Activated CD8-positive, alpha-beta memory T cell treated with anti-CD3 and anti-CD28 coated beads, Interleukin-2, amount 50 U/mL, for 1 hour (primary cell): Measurements from ENCODE around the gene XRRA1.
"Not testable (repeated sequence)": the region's sequence is repeated elsewhere in the genome, so short reads cannot be mapped to it uniquely, and the experiment has no call there.

Experiments
- DNase-seq: peaks from one replicate; pipeline ENCODE4 v3.0.0-alpha.2; 2020; ENCODE audit errors: extremely low read depth

The XRRA1 gene

DNA sequence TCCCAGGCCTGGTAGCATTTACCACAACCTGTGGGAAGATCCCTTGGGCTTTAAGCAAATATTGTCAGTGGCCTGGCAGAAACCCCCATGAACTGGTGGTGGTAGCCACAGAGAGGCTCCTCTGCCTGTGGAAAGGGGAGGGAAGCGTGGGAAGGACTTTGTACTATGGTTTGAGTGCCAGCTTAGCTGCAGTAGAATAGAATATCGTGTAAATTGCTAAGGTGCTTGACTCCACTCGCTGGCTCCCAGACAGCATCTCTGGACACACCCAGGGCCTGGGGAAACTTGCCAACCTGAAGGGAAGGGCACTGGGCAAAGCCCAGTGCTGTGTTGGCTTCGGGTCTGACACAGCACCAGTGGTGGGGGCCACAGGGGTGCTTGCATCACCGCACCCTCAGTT, 52.6 kb downstream of the XRRA1 start:
- no peak for DNase-seq

DNA sequence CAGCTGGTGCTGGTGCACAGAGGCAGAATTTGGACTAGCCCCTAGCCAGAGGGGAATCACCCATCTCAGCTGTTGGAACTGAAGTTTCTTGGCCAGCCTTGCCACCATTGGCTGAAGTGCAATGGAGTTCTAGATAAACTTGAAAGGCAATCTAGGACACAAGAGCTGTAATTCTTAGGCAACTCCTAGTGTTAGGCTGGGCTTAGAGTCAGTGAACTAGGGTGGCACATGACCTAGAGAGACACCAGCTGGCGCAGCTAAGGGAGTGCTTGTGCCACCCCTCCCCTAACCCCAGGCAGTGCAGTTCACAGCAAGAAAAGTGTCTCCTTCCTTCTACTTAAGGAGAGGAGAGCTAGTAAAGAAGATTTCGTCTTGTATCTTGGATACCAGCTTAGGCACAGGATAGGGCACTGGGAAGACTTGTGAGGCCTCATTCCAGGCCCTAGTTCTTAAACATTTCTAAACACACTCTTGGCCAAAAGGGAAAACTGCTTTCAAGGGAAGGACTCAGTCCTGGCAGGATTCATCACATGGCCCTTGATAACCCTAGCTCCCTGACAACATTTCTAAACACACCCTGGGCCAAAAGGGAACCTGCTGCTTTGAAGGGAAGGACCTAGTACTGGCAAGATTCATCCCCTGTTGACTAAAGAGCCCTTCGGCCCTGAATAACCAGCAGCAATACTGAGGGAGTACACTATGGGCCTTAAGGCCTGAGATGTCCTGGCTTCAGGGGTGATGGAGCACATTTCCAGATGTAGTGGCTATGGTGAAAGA, 53.4 kb downstream of the XRRA1 start:
- no peak for DNase-seq

DNA sequence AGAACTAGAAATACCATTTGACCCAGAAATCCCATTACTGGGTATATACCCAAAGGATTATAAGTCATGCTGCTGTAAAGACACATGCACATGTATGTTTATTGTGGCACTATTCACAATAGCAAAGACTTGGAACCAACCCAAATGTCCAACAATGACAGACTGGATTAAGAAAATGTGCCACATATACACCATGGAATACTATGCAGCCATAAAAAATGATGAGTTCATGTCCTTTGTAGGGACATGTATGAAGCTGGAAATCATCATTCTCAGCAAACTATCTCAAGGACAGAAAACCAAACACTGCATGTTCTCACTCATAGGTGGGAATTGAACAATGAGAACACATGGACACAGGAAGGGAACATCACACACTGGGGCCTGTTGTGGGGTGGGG, 55.9 kb downstream of the XRRA1 start:
- not testable (repeated sequence) for DNase-seq

DNA sequence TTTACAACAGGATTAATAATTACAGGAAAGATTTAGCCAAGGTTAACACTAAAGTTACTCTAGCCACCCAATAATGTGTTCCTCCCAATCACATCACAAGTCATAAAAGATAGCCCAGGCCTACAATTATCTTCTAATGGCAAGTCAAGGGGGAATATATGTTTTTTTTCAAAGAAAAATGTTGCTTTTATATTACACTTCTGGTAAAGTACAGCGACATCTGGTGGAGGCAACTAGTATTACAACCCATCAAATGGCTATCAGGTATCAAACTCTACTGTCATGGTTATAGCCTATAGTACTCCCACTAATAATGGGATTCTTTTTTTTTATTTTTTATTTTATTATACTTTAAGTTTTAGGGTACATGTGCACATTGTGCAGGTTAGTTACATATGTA, 71.8 kb downstream of the XRRA1 start:
- DNase-seq: no peak

DNA sequence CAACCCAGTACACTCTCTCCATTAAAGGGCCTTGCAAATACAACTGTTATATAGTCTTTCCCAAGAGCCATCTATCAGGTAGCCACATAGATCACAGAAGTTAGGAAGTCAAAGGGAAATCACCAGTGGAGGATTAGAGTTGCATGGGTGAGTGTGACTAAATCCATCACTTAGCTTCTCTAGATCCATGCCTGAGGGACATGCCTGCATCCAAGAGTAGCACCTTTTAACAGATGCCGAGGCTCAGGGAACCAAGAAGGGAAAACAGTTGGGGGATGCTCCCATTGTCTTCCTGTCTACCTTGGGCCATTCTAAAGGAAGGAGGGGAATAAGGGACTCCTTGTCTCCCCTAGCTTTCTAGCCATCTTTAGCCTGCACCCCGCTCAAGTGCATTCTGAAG, 77.9 kb downstream of the XRRA1 start:
- no peak for DNase-seq

DNA sequence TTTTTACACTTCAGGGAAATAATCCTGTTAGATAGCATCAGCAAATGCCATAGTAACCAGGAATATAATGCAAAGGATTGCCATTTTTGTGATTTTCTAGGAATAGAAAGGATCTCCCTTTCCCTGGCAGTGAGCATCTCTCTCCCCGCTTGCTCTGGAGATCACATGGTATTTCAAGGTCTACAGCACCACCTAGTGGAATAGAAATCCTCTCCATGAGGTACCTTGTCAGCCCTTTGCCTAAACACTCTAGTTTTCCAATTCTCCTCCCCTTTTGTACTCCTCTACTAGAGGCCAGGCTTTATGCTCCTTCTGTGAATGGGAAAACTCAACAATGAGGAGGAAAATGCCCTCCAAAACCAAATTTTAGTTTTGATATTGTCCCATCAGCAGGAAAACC, 78.4 kb downstream of the XRRA1 start:
- no peak for DNase-seq

DNA sequence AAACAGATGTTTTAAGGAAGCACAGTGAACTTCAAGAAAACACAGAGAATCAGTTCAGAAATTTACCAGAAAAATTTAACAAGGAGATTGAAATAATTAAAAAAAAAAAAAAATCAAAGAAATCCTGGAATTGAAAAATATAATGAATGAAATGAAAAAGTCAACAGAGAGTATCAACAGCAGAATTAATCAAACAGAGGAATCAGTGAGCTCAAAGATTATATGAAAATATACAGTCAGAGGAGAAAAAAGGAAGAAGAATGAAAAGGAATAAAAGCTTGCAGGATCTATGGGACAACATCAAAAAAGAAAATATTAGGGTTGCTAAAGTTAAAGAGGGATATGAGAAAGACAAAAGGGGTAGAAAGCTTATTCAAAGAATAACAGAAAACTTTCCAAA, 82.3 kb downstream of the XRRA1 start:
- no peak for DNase-seq

DNA sequence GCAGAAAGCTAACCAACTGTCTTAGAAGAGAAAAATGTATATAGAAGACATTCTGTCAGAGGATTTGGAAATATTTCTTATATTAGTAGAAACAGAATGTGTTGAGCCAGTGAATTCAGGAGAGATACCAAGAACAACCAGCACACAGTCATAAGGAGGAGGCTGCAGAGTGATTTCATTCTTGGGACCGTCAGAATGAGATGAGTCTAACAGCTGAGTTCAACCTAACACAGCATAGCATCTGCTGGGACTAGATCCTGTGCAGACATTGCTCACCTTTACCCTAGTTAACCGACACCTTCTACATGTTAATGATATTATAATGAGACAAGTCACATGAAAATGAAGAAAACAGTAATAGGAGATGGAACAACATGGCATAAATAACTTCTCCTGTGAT, 85.5 kb downstream of the XRRA1 start:
- no peak for DNase-seq

DNA sequence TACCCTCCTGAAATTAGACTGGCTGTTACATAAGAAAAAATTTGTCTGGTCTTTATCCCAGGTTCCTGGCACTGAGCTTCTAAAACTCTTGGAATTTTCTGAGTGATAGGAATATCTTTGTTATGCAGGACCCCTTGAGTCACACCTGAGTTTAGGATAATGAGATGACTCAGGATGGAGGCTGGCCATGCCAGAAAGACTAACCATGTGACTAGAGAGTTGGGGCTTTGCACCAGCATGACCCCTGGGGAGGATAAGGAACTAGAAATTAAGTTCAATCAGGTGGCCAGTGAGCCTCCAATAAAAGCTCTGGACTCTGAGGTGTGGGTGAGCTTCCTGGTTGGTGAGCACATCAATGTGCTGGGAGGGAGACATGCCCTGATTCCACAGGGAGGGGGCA, 88.1 kb downstream of the XRRA1 start:
- DNase-seq: no peak

DNA sequence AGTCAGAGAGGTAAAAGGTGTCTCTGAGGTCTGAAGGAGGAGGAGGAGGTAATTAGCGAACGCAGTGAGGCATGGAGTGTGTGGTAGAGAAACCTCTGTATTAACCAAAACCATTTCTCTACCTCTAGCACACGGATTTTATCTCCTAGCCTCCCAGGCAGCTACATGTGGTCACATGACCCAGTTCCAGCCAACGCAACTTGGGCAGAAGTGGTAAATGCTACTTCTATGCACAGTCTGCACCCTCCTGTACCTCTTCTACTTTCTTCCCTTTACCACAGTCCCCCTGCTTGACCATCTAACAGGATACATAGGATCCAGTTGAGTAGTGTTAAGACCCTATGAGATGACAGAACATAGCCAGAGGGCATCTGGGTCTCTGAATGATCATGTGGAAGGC, 95.7 kb downstream of the XRRA1 start:
- DNase-seq: no peak

DNA sequence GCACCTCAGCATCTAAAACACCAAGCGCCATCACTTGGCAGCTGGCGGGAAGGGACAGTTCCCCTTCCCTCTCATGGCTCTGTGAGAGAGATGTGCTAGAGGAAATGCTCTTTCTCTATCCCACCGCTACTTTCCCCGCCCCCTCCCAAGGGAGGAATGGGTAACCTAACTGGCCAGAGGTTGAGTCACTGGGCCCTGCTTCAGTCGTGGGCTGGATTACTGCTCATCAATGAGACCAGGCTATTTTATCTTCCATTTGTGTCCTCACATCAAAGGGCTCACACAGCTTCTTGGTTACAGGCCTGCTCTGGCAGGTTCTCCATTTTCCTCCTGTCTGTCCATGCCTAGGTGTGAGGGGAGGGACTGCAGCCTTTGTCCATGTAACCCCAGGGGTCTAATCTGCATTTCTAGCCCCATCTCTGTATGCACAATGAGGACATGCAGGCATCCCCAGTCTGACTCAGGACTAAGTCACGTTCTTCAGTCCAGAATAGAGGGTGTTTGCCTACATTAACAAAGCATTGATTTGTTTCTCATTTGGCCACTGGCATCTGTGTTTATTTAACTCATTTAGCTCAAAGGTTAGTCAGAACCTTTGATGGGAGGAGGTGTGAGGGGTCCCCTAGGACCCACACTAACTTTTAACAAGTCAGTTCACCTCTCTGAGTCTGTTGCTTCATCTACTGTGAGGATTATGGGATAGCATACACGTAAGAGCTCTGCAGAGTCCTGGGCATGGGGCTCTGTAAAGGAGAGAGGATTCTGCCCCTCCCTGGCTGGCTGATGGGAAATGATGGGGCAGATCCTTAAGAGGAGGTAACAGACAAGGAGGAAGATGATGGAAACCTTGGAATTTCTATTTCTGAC, 99.1 kb downstream of the XRRA1 start:
- DNase-seq: no peak

DNA sequence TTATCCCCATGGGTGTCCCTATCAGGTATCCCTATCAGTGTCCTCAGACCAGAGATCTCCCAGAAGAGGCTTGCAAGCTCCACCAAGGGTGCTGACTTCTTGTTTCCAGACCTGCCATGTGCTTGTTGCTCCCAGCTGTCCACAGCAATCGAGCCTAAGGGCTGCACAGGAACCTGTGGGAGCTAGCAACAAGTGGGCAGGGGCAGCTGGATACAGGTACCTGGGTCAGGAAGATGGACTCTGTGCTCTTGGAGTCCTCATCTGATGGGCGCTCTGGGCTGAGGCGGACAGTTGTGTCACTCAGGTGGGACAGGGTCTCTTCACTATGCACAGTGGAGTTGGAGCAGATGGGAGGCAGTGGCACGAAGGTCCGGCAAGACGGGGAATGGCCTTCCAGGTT, 101.0 kb downstream of the XRRA1 start:
- DNase-seq: no peak

DNA sequence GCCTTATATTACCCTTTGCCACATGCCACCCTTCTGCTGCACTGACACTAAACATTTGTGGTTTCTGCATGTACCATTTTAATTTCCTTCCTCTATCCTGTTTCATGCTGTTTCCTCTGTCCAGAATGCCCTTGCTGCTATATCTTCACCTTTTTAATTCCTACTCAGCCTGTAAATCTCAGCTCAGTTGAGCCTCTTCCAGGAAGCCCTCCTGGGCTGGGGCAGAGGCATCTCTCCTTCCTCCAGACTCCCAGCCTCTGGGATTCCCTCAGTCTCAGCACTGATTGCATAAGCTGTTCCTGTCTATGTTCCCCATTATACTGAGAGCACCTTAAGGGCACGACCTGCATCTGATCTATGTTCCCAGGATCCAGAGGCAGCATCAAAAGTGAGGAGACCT, 101.5 kb downstream of the XRRA1 start:
- DNase-seq: no peak

DNA sequence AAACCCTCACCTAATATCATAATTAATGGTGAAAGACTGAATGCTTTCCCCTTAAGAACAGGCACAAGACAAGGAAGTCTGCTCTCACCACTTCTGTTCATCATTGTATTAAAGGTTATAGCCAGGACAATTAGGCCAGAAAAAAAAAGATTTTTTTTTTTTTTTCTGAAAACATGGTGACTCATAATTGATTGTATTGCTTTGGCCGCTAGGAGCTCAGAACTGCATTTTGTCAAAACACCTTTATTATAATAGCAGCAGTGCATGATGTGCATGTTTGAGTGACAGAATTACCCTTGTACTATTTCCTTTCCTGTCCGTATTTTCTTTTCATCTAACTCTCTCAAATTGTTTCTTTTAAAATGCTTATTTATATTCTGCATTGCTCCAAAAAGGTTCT, 102.1 kb downstream of the XRRA1 start:
- DNase-seq: no peak

DNA sequence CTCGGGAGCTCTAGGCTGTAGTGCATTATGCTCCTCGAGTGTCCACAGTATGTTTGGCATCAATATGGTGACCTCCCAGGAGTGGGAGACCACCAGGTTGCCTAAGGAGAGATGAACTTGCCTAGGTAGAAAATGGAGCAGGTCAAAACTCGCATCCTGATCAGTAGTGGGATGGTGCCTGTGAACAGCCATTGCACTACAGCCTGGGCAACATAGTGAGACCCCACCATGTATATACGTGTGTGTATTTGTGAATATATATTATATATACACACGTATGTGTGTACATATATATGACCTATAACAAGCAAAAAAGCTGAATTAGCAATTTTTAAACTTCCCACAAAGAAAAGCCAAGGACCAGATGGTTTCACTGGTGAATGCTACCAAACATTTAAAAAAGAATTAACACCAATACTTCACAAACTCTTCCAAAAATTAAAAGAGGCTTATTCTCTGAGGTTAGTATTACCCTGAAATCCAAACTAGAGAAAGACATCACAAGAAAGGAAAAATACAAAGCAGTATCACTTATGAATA, 102.8 kb downstream of the XRRA1 start:
- no peak for DNase-seq

DNA sequence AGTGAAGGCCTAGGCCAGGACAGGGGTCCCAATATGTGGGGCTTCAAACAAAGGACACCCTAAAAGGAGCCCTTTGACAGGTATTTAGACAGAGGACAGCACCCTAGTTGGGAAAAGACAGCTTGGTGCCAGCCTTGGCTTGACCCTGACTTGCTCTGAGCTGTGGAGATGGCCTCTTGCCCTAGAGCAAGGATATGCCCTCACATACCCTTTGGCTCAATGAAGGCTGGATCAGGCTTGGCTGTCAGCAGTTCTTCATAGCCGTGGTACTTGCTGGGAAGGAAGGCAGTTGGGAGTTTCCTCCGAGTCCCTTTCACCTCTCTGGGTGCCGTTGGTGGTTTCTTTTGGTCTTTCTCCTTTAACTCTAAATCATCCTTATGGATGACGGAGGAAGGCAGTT, 104.0 kb downstream of the XRRA1 start:
- no peak for DNase-seq

DNA sequence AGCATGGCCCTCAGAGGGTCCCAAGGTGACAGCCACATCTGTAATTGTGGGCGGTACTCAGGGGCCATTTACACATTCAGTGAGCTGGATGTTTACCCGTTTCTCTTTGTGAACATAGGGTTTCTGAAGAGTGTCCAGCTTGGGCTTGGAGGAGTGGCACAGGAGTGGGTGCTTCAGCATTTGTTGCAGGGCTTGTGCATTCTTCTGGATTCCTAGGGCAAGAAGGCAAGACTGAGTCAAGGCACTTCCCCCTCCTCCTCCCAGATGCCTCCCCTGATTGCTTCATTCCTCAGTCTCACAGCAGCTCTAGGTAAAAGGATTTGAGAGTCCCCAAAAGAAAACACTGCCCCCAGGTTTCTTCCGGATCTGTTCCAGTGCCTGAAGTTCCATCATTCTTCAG, 104.8 kb downstream of the XRRA1 start:
- no peak for DNase-seq

DNA sequence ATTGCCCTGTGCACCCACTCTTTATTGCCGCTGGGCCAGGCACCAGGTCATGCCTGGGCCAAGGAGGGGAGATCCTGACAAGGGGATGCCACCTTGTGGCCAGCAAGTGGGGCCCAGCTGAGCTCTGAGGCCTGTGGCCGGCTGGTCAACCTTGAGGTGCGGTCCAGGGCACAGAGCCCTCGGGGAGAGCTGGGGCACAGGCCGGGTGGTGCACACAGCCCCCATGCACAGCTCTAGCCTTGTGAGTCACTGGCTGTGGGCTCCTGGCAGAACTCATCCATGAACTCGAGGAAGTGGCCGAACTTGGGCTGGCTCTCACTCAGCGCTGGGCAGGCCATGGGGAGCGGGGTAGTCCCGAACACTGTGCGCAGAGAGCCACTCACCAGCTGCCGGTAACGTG, 105.9 kb downstream of the XRRA1 start:
- no peak for DNase-seq

DNA sequence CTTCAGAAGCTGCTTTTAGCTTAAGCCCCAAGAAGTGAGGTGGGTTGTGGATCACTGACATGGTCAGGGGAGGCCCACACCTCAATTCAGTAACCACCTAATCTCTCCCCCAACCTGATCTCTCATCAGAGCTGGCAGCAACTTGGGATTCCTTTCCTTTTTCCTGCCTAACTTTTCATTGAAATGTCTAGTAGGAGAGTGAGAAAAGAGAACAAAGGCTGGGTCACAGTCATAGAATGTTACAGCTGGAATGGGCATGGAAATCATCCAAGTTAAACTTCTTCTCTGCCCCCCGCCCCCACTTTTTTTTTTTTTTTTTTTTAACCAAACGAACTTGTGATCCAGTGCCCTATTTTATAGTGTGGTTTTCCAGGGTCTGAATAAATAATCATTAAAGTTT, 108.4 kb downstream of the XRRA1 start:
- DNase-seq: no peak

DNA sequence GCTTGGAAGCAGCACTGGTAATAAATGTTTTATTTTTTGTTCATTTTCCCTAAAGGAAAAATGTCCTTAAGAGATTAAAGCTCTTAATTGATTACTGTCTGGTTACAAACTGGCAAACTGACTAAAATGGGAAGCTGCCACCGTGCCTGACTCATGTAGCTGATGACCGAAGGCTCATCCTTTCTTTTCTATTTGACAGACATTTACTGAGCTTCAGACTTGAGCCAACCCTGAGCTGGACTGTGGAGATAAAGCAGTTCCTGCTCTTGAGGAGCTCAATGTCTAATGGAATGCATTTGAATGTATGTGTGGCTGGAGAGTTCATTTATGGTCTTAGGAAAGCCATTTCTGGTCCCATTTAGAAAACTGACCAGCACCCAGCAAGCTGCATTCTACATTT, 108.9 kb downstream of the XRRA1 start:
- no peak for DNase-seq

DNA sequence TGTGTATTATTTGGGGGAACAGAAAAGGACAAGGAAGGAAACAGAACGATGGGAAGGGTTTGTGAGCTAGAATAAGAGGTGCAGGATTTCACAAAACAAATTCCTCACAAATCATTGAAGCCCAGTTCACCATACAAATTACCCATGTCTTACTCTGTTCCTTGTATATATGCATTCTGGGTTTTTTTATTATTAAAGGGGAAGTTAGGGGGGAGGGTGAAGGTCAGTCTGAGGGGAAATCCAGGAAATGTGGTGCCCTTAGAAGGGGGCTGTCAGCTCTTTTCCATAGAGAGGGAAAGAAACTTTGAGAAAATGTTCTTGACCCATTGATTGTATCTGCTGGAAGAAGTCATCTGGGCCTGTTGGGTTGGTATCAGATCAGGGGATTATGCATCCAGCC, 109.4 kb downstream of the XRRA1 start:
- DNase-seq: no peak

DNA sequence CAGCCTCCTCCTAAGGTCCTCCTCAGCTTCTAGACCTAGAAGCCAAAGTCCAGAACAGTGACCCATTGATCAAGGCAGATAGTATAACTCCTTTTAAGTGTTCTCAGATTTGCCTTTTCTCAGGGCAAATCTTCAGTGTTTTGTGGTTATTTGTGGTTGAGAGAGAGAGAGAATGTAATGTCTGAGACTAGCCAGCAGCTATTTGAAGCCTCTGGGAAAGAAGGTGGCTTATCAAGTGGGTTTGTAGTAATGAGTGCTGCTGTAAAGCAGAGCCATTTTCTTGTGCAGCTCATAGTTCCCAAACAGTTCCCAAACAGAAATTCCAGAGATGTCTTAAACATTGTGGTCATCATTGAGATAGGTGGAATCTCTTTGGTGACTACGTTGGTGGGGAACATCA, 110.7 kb downstream of the XRRA1 start:
- no peak for DNase-seq

DNA sequence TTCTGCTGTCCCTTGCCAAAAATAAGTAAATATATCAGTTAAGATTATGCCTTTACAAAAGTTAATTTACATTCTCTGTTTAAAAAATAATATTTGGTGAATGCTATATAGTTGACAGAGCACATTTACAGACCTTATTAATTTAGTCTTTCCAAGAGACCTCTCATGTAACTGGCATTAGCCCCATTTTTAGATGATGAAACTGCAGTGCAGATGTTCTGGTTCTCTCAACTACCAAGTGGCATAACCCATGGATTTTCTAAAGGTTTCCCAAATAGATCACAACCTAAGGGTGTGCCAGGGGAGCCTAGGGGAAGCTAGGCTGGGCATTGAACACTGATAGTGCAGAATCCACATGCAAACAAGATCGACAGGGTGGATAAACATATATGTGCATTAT, 111.7 kb downstream of the XRRA1 start:
- DNase-seq: no peak
